GM18873 (cell line): ENCODE results near the gene ARVCF.

Source experiments
- ATAC-seq: cut with Tn5 transposase; IDR thresholded peaks from one replicate; pipeline ENCODE4 v1.9.1; 2021; ENCODE audit warnings: mild to moderate bottlenecking, moderate library complexity, moderate number of reproducible peaks; ENCODE audit not compliant: unreplicated experiment, low FRiP score

ARVCF gene

GRCh38 chr22:20033045-20033706 is 16.6 kb upstream of the ARVCF start:
- no peak for ATAC-seq

- ATAC-seq, result no peak
These were observed 15.9 kb upstream of the ARVCF start for GRCh38 chr22:20032407-20032991.

- no peak for ATAC-seq
These were observed 15.2 kb upstream of the ARVCF start for GRCh38 chr22:20031732-20032406.

- no peak for ATAC-seq
These were observed 13.1 kb upstream of the ARVCF start for GRCh38 chr22:20029550-20030225.

- no peak for ATAC-seq
These were observed 12.4 kb upstream of the ARVCF start for GRCh38 chr22:20028855-20029549.

- ATAC-seq, result no peak
These were observed 11.6 kb upstream of the ARVCF start for GRCh38 chr22:20027966-20028854.

- no peak for ATAC-seq
These were observed 10.5 kb upstream of the ARVCF start for GRCh38 chr22:20026996-20027601.

- ATAC-seq, result no peak
These were observed 9.7 kb upstream of the ARVCF start for GRCh38 chr22:20026204-20026908.

GRCh38 chr22:20025401-20026203 is 9.0 kb upstream of the ARVCF start:
- ATAC-seq, result no peak

- no peak for ATAC-seq
These were observed 8.2 kb upstream of the ARVCF start for GRCh38 chr22:20024650-20025397.

- no peak for ATAC-seq
These were observed 7.6 kb upstream of the ARVCF start for GRCh38 chr22:20024225-20024624.

- ATAC-seq, result no peak
These were observed 6.5 kb upstream of the ARVCF start for GRCh38 chr22:20022978-20023613.

GRCh38 chr22:20022231-20022977 is 5.8 kb upstream of the ARVCF start:
- no peak for ATAC-seq

- ATAC-seq, result no peak
These were observed 4.9 kb upstream of the ARVCF start for GRCh38 chr22:20021196-20022181.
